SK-N-SH (cell line): ENCODE measurements around the gene CAMSAP1. TPM values are rescaled to one million over a fixed set of nuclear protein-coding genes. Genes with fewer than 3 reads are reported as not detected.

Source experiments
- CTCF ChIA-PET: fragments of 300-600, 350-600 bp; formaldehyde crosslinking; extraction: SDS; loops from one replicate; lab custom pipeline; 2021; lab: Yijun Ruan, JAX
- POLR2A ChIA-PET: fragments of 350-600 bp; sonication (Branson Sonifier 250); formaldehyde crosslinking; extraction: SDS; loops from one replicate; lab custom pipeline; 2020; ENCODE audit warnings: antibody characterized with exemption, inconsistent platforms; lab: Yijun Ruan, JAX
- DNase-seq: peaks from one replicate; pipeline ENCODE4 v3.0.0; 2012
- H2AFZ ChIP-seq: fragments of 200-600 bp; sonication (generic); 2 replicates; pipeline ENCODE4 v1.8.1; 2016; ENCODE audit warnings: antibody characterized with exemption, mild to moderate bottlenecking, low read depth
- H3F3A ChIP-seq: fragments of 200-600 bp; sonication (generic); replicated peaks from 2 replicates; pipeline ENCODE3; 2016; ENCODE audit warnings: antibody characterized with exemption, mild to moderate bottlenecking; ENCODE audit not compliant: insufficient read depth
- H3K27ac ChIP-seq, 2 experiments: fragments of 200-500 bp in 1 of 2; fragments of 200-600 bp in 1 of 2; sonication (Bioruptor generic) in 1 of 2; sonication (generic), shearing (Covaris generic) in 1 of 2; 2 replicates each; pipeline versions ENCODE4 v1.5.1 to v1.6.1; 2014 to 2016; ENCODE audit warnings: low read depth in 2 of 2, inconsistent platforms in 1 of 2, low read length in 1 of 2, mild to moderate bottlenecking in 1 of 2, mixed read lengths in 1 of 2
- H3K27me3 ChIP-seq: fragments of 200-600 bp; sonication (generic), shearing (Covaris generic); 2 replicates; pipeline ENCODE4 v1.6.1; 2016; ENCODE audit warnings: mixed run types; ENCODE audit not compliant: insufficient read depth
- H3K36me3 ChIP-seq, 2 experiments: fragments of 200-500 bp in 1 of 2; fragments of 200-600 bp in 1 of 2; sonication (Bioruptor generic) in 1 of 2; sonication (generic) in 1 of 2; replicated peaks in 1 of 2; 2 replicates each; pipeline versions ENCODE3 to v1.5.1; 2014 to 2016; ENCODE audit warnings: low read length in 1 of 2, mild to moderate bottlenecking in 1 of 2; ENCODE audit not compliant: insufficient read depth in 2 of 2, control insufficient read depth in 1 of 2
- H3K4me1 ChIP-seq, 2 experiments: fragments of 200-500 bp in 1 of 2; fragments of 200-600 bp in 1 of 2; sonication (Bioruptor generic) in 1 of 2; sonication (generic), shearing (Covaris generic) in 1 of 2; 2 replicates each; pipeline versions ENCODE4 v1.5.1 to v1.6.1; 2014 to 2016; ENCODE audit warnings: low read depth in 1 of 2, low read length in 1 of 2, mixed run types in 1 of 2; ENCODE audit not compliant: insufficient read depth in 2 of 2, control insufficient read depth in 1 of 2
- H3K4me2 ChIP-seq: fragments of 200-600 bp; sonication (generic), shearing (Covaris generic); 2 replicates; pipeline ENCODE4 v1.6.1; 2017; ENCODE audit warnings: mixed run types
- H3K4me3 ChIP-seq, 2 experiments: fragments of 200-500 bp in 1 of 2; fragments of 200-600 bp in 1 of 2; sonication (Bioruptor generic) in 1 of 2; sonication (generic), shearing (Covaris generic) in 1 of 2; 2 replicates each; pipeline versions ENCODE4 v1.5.1 to v1.8.1; 2014 to 2016; ENCODE audit warnings: low read depth in 2 of 2, inconsistent platforms in 1 of 2, low read length in 1 of 2, mild to moderate bottlenecking in 1 of 2, mixed read lengths in 1 of 2, moderate library complexity in 1 of 2
- H3K79me2 ChIP-seq: fragments of 200-600 bp; sonication (generic); 2 replicates; pipeline ENCODE4 v1.8.1; 2017; ENCODE audit warnings: mild to moderate bottlenecking; ENCODE audit not compliant: insufficient read depth
- H3K9ac ChIP-seq: fragments of 200-600 bp; sonication (generic); 2 replicates; pipeline ENCODE4 v1.6.1; 2017; ENCODE audit warnings: mixed run types
- H3K9me2 ChIP-seq: fragments of 200-600 bp; sonication (generic); 2 replicates; pipeline ENCODE4 v1.6.1; 2017; ENCODE audit warnings: mixed run types
- H3K9me3 ChIP-seq: fragments of 200-600 bp; sonication (generic); 2 replicates; pipeline ENCODE4 v1.6.1; 2017; ENCODE audit warnings: mixed run types, mild to moderate bottlenecking, moderate library complexity
- H4K20me1 ChIP-seq: fragments of 200-600 bp; sonication (generic); 2 replicates; pipeline ENCODE4 v1.6.1; 2017; ENCODE audit warnings: mild to moderate bottlenecking, mixed run types; ENCODE audit not compliant: insufficient read depth
- CHD2 ChIP-seq: fragments of 150-350 bp; IDR thresholded peaks from 2 replicates; pipeline ENCODE4 v1.6.1; 2018; ENCODE audit warnings: low read length; ENCODE audit not compliant: partially characterized antibody
- CTCF ChIP-seq: fragments of 200-600 bp; sonication (generic); IDR thresholded peaks from 2 replicates; pipeline ENCODE4 v1.6.1; 2017; ENCODE audit warnings: antibody characterized with exemption, mild to moderate bottlenecking, moderate library complexity
- EZH2phosphoT487 ChIP-seq: fragments of 200-600 bp; sonication (generic); IDR thresholded peaks from 2 replicates; pipeline ENCODE4 v1.6.1; 2017; ENCODE audit warnings: low read depth, mixed run types, mild to moderate bottlenecking, antibody characterized with exemption, moderate library complexity, borderline replicate concordance
- GABPA ChIP-seq: IDR thresholded peaks from 2 replicates; pipeline ENCODE4 v1.4.0; 2012; ENCODE audit warnings: low read depth, mild to moderate bottlenecking
- IRF3 ChIP-seq: fragments of 150-350 bp; IDR thresholded peaks from 2 replicates; pipeline ENCODE4 v1.6.1; 2016; ENCODE audit warnings: mild to moderate bottlenecking, low read depth, low read length
- MEF2A ChIP-seq: IDR thresholded peaks from 2 replicates; pipeline ENCODE4 v1.4.0; 2012; ENCODE audit warnings: low read depth, borderline replicate concordance
- MXI1 ChIP-seq: IDR thresholded peaks from 2 replicates; pipeline ENCODE4 v1.6.1; 2012; ENCODE audit warnings: mild to moderate bottlenecking, low read depth, low read length, improper control_type of control experiment
- NFIC ChIP-seq: IDR thresholded peaks from 2 replicates; pipeline ENCODE4 v1.4.0; 2012; ENCODE audit warnings: borderline replicate concordance
- NRF1 ChIP-seq: IDR thresholded peaks from 2 replicates; pipeline ENCODE4 v1.6.1; 2012; ENCODE audit warnings: low read depth, mild to moderate bottlenecking, low read length
- RAD21 ChIP-seq: IDR thresholded peaks from 2 replicates; pipeline ENCODE4 v1.6.1; 2012; ENCODE audit warnings: mild to moderate bottlenecking, low read length
- RCOR1 ChIP-seq: fragments of 150-350 bp; IDR thresholded peaks from 2 replicates; pipeline ENCODE4 v1.6.1; 2017; ENCODE audit warnings: antibody characterized with exemption, low read length
- REST ChIP-seq: IDR thresholded peaks from 2 replicates; pipeline ENCODE4 v1.6.1; 2012; ENCODE audit warnings: mild to moderate bottlenecking, low read depth, low read length, moderate library complexity
- SIN3A ChIP-seq: IDR thresholded peaks from 2 replicates; pipeline ENCODE4 v1.6.1; 2012; ENCODE audit warnings: low read depth, mild to moderate bottlenecking, low read length, moderate library complexity, borderline replicate concordance
- SMC3 ChIP-seq: IDR thresholded peaks from 2 replicates; pipeline ENCODE4 v1.6.1; 2012; ENCODE audit warnings: low read depth, low read length, improper control_type of control experiment
- TCF12 ChIP-seq: IDR thresholded peaks from 2 replicates; pipeline ENCODE4 v1.4.0; 2012
- USF2 ChIP-seq: fragments of 150-350 bp; IDR thresholded peaks from 2 replicates; pipeline ENCODE4 v1.6.1; 2017; ENCODE audit warnings: antibody characterized with exemption, low read length, low read depth, borderline replicate concordance
- WGBS: methylation state at CpG from one replicate; pipeline ENCODE4 v1.1.6; 2017; ENCODE audit warnings: low lambda C conversion rate; 5-methylcytosine and 5-hydroxymethylcytosine counted together
- polyA plus RNA-seq, 3 experiments: library from polyadenylated mRNA; depleted of rRNA; stranded (reverse); fragments of >200 nt; gene quantifications; 2 replicates each; pipeline ENCODE4 v1.2.3, GENCODE V29; 2012
- TF ChIP-seq, protein P1 (sequence below): IDR thresholded peaks from 2 replicates; pipeline ENCODE4 v1.4.0; 2012; ENCODE audit warnings: low read depth

Gene CAMSAP1
- polyA plus RNA-seq, 1 of the 3 experiments (the other 2 are of a cell fraction): 8.9 TPM

DNA sequence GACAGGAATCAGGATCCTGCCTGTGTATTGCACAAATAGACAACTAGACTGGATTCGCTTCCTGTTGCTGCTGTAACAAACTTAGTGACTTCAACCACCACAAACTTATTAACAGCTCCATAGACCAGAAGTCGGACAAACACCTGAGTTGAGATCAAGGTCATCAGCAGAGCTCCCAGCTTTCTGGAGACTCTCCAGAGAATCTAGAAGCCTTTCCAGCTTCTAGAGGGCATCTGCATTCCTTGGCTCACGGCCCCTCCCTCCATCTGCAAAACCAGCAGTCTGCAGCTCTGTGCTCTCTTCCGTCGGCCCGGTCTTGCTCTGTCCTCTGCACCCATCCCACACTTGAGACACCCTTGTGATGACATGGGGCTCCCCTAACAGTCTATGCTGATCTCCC, 106.3 kb downstream of the CAMSAP1 start:
- H2AFZ ChIP-seq: no peak overlapping the region
- 69% methylated on average over 6 of the region's 6 CpGs for WGBS
- H3K9me2 ChIP-seq: no peaks in the 10 kb centered on the region
- H3K36me3 ChIP-seq: no peaks in the 10 kb centered on the region
- DNase-seq: no peak
- peaks cover 0 to 6% of the 10 kb centered on the region in 2 experiments; a peak in 1 of 4 replicates for H3K4me1 ChIP-seq
- H3K9me3 ChIP-seq: no peaks in the 10 kb centered on the region
- no peak overlapping the region for H3K4me3 ChIP-seq
- H3K9ac ChIP-seq: no peak overlapping the region
- H3K79me2 ChIP-seq: no peaks in the 10 kb centered on the region
- H3F3A ChIP-seq: no peaks in the 10 kb centered on the region
- POLR2A ChIA-PET: no interaction called here
- no peak overlapping the region for H3K27ac ChIP-seq
- no peak overlapping the region for H3K4me2 ChIP-seq
- CTCF ChIA-PET: interaction anchor here (1.5 kb wide), 1 partner anchor 321 kb away, joined by 3 read pairs; no protein-coding TSS in a partner anchor
- H4K20me1 ChIP-seq: no peaks in the 10 kb centered on the region
- TF ChIP-seq RCOR1 (no peak), NRF1 (no peak), REST (no peak), USF2 (no peak), NFIC (no peak), SMC3 (no peak), SIN3A (no peak), EZH2phosphoT487 (no peak), MEF2A (no peak), RAD21 (no peak), MXI1 (no peak), GABPA (no peak), CTCF (no peak), CHD2 (no peak), IRF3 (no peak), TCF12 (no peak)
- TF ChIP-seq, protein P1, sequence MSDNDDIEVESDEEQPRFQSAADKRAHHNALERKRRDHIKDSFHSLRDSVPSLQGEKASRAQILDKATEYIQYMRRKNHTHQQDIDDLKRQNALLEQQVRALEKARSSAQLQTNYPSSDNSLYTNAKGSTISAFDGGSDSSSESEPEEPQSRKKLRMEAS: no peak
- H3K27me3 ChIP-seq: no peaks in the 10 kb centered on the region; the same call in 1 of the 2 replicates
